HL-60 (cell line): Measurements from ENCODE around the gene CCDC69.

Experiments used
- CTCF ChIP-seq: IDR thresholded peaks from one replicate; pipeline ENCODE4 v1.5.1; 2011; ENCODE audit warnings: low read length, control low read depth, inconsistent platforms; ENCODE audit not compliant: insufficient read depth
- GABPA ChIP-seq: IDR thresholded peaks from 2 replicates; pipeline ENCODE4 v1.6.1; 2012; ENCODE audit warnings: low read depth
- POLR2AphosphoS5 ChIP-seq: IDR thresholded peaks from 2 replicates; pipeline ENCODE4 v1.6.1; 2012; ENCODE audit warnings: low read depth

DNA sequence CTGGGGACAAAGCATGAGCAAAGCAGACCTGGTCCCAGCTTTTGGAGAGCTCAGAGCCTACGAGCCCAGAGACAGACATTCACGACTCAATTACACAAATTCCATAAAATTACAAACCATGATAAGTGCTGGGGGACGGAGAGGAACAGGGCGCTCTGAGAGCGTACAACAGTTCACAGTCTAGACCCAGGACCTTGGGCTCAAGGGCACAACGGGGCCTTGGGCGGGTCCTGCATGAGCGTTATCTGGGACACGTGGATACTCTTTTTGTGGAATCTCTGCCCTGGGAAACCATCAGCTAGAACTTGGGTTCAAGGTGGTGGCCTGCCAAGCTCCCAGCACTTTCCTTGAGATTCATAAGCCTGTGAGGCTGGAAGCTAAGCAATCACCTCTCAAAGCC is 56.9 kb downstream of the CCDC69 start:
- no peak for TF ChIP-seq GABPA
- TF ChIP-seq CTCF, result no peak
- no peak for TF ChIP-seq POLR2AphosphoS5
